ENCODE measurements around the gene RASA2.

DNA sequence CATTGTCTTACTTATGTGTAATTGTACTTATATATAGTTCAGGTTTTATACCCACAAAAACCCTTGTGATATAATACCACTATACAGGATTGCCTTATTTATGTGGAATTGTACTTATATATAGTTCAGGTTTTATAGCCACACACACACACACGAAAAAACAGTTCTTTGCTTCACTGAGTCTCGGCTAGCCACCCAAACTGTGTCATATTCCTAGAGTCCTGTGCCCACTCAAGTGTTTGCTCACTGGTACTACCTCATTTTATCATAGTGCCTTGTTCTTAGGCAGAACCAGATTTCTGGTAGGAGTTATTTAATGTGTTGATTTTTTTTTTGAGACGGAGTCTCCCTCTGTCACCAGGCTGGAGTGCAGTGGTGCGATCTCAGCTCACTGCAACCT is 12.5 kb downstream of the RASA2 start:
- TF ChIP-seq, protein P1, sequence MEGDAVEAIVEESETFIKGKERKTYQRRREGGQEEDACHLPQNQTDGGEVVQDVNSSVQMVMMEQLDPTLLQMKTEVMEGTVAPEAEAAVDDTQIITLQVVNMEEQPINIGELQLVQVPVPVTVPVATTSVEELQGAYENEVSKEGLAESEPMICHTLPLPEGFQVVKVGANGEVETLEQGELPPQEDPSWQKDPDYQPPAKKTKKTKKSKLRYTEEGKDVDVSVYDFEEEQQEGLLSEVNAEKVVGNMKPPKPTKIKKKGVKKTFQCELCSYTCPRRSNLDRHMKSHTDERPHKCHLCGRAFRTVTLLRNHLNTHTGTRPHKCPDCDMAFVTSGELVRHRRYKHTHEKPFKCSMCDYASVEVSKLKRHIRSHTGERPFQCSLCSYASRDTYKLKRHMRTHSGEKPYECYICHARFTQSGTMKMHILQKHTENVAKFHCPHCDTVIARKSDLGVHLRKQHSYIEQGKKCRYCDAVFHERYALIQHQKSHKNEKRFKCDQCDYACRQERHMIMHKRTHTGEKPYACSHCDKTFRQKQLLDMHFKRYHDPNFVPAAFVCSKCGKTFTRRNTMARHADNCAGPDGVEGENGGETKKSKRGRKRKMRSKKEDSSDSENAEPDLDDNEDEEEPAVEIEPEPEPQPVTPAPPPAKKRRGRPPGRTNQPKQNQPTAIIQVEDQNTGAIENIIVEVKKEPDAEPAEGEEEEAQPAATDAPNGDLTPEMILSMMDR (conservative IDR thresholded peaks at IDR 0.05; ENCODE audit: low read depth in 2 of 2) = no peak
- no peak for TF ChIP-seq POLR2AphosphoS5 (IDR thresholded peaks at IDR 0.05; ENCODE audit: low read depth)
- TF ChIP-seq, protein P2, sequence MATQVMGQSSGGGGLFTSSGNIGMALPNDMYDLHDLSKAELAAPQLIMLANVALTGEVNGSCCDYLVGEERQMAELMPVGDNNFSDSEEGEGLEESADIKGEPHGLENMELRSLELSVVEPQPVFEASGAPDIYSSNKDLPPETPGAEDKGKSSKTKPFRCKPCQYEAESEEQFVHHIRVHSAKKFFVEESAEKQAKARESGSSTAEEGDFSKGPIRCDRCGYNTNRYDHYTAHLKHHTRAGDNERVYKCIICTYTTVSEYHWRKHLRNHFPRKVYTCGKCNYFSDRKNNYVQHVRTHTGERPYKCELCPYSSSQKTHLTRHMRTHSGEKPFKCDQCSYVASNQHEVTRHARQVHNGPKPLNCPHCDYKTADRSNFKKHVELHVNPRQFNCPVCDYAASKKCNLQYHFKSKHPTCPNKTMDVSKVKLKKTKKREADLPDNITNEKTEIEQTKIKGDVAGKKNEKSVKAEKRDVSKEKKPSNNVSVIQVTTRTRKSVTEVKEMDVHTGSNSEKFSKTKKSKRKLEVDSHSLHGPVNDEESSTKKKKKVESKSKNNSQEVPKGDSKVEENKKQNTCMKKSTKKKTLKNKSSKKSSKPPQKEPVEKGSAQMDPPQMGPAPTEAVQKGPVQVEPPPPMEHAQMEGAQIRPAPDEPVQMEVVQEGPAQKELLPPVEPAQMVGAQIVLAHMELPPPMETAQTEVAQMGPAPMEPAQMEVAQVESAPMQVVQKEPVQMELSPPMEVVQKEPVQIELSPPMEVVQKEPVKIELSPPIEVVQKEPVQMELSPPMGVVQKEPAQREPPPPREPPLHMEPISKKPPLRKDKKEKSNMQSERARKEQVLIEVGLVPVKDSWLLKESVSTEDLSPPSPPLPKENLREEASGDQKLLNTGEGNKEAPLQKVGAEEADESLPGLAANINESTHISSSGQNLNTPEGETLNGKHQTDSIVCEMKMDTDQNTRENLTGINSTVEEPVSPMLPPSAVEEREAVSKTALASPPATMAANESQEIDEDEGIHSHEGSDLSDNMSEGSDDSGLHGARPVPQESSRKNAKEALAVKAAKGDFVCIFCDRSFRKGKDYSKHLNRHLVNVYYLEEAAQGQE (IDR thresholded peaks at IDR 0.05; ENCODE audit: unreplicated experiment) = no peak
- no peak for TF ChIP-seq EZH2 (IDR thresholded peaks at IDR 0.05; ENCODE audit: low read depth, unreplicated experiment)
- TF ChIP-seq CREB1 (CRISPR knock-in tag; IDR thresholded peaks at IDR 0.05; ENCODE audit: low read depth) = no peak

All from GM23338 (cell line).